GM18508 (cell line): ENCODE results near the gene ACP3.
A peak's percentile ranks its signal among the peaks of the same experiment; 100 is the strongest.

Source experiments
- ATAC-seq: cut with Tn5 transposase; IDR thresholded peaks from one replicate; pipeline ENCODE4 v1.9.1; 2021; ENCODE audit warnings: moderate number of reproducible peaks; ENCODE audit not compliant: insufficient read depth, unreplicated experiment

ACP3 gene

DNA sequence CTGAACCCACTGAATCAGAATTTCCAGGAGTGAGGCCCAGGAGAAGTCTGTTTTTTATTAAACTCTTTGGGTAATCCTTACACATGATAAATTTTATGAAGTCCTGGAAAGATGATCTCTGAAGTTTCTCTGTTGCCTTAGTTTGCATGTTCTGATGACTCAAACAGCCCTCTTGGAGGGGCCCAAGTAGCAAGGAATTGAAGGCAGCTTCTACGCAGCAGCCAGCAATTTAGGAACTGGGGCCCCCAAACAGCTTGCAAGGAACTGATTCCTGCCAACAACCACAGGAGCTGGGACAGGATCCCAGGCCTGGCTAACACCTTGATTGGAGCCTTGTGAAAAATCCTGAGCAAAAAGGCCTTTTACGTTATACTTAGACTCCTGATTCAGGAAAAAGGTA lies 5.4 kb upstream of the ACP3 start:
- no peak for ATAC-seq

- ATAC-seq: no peak
Observed at GRCh38 chr3:132315851-132316250, 1.4 kb upstream of the ACP3 start.

DNA sequence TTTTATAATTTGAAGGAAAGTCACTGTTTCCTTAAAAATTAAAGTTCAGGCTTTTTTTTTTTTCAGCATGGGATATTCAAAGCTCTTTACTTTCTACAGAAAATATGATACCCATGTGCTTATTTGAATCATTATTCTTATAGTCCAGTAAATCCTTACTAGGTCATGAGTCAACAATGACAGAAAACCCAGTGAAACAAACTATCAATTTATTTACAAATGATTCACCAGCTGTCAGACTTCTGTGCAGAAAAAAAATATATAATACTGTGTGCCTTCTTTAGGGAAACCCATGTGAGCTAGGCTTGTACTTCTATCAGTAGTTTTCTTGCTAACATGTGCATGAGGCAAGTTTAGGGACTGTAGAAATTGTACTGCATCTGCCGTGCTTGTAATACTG lies 1.2 kb downstream of the ACP3 start:
- no peak for ATAC-seq

- ATAC-seq: no peak
Observed at GRCh38 chr3:132321304-132321703, 4.1 kb downstream of the ACP3 start.

GRCh38 chr3:132325103-132325606 lies 7.9 kb downstream of the ACP3 start:
- no peak for ATAC-seq

DNA sequence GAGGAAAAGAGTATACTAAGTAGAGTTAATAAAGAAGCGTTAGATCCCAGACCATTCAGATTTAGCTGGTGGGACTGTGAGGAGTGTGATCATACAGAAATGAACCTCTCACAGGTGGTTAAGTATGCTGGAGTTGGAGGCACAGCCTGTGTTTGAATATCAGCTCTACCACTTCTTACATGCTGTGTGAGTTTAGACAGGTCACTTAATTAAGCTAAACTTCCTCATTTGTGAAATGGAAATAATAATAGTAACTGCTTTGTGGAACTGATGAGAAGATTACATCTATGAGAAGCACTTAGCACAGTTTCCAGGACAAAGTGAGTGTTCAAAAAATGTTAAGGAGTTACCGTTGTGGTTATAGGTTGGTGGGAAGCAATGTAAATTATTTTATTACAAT lies 8.4 kb downstream of the ACP3 start:
- no peak for ATAC-seq

DNA sequence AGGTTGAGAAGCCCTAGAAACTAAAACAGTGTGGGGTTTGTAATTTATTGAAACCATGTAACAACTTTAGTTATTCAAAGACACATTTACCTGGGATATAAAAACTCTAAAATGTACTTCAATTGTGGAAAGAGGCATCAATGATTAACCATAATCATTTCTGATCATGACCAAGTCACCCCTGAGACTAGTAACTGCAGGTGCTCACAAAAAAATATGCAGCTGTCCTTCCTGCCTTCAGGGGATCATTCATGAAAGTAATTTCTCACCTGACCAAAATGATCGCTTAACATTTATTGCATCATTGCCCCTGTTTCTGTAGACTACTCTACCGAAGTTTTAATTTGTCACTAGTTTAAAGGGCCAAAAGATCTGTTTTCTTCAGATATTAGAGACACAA lies 9.0 kb downstream of the ACP3 start:
- no peak for ATAC-seq

- no peak for ATAC-seq
Observed at GRCh38 chr3:132332082-132332481, 14.9 kb downstream of the ACP3 start.

DNA sequence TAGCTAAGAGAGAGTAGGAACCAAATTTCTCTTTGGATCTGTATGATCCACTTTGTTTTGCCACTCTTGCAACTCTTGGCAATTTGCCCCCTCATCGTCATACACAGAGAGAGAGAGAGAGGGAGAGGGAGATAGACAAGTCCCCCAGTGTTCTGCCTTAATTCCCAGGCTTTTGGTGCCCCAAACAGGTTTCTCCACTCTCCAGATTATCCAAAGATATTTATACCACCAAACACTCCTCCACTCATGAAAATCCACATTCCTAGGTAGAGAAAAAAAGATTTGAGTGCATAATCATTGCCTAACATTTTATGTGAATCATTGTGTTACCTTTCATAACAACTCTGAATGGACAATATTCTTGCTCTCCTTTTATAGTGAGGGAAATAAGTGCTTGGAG lies 15.3 kb downstream of the ACP3 start:
- no peak for ATAC-seq

- ATAC-seq: no peak
Observed at GRCh38 chr3:132341746-132342145, 24.5 kb downstream of the ACP3 start.

DNA sequence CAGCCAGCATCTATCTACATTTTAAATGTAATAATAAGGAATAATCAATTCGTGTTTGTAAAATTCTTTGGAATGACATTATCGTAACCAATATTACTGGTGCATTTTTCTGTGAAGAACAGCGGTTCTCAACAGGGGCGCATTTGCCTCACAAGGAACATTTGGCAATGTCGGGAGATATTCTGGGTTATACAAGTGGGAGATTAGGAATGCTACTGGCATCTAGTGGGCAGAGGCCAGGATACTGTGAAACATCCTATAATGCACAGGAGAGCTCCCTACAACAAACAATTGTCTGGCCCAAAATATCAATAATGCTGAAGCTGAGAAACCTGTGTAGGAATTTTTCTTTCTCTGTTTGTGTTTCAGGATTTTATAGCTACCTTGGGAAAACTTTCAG lies 25.0 kb downstream of the ACP3 start:
- no peak for ATAC-seq

DNA sequence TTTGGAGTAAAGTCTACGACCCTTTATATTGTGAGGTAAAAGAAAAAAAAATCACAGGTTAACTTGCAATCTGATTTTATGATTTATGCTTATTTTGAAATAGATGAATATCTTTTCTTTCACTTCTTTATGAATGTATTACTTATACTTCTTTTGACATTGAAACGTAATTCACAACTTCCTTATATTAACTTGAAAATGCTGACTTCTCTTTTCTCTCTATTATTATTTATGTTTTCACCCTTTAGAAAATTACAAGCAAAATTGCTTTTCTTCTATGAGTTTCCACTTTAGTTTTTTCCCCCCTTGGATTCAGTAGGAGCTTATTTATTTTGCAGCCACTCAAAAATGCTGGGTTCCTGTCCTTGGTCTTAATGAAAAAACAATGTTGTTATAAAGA lies 25.4 kb downstream of the ACP3 start:
- ATAC-seq: no peak

DNA sequence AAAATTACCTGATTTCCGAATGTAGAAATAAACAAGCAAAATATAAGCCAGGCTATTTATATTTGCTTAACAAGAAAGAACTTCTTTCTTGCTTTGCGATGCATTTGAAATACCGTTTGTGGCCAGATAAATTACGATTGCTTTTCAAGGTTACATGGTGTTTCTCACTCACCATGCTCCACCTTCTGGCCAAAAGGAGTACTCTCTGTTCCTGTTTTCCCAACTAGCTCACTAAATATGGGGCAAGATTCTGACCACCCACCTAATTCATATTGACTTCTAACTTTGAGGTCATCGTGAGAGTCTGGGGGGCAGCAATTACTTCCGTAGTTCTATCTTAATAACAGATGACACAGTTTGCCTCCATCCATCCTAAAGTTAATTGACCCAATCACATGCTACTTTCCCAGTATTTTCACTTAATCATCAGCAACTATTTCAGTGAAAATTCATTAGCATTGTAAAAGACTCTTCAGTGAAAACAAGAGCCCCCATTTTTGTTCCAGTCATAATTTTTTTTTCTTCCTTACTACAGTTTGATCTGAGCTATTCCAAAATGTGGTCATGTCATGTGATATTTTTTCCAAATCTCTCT lies 25.9 kb downstream of the ACP3 start:
- no peak for ATAC-seq

DNA sequence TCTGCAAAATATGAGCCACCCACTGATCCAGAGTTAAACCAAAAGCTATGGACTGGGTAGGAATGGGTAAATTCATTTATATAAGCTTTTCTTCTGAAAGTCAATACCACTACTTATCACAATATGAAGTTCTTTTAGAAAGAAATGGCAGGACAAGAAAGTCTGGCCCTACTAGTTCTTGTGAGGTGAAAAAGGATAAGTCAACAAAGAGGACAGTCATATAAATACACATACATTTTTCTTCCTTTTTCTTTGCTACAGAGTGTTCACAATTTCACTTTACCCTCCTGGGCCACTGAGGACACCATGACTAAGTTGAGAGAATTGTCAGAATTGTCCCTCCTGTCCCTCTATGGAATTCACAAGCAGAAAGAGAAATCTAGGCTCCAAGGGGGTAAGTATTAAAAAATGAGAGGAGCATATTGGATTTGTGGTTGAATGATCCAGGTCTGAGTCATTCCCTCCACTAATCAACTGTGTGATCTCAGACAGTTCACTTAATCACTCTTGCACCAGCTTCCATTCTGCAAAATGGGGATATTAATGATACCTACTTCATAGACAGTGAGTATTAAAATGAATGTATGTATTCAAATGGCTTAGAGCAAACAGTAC lies 27.6 kb downstream of the ACP3 start:
- no peak for ATAC-seq

DNA sequence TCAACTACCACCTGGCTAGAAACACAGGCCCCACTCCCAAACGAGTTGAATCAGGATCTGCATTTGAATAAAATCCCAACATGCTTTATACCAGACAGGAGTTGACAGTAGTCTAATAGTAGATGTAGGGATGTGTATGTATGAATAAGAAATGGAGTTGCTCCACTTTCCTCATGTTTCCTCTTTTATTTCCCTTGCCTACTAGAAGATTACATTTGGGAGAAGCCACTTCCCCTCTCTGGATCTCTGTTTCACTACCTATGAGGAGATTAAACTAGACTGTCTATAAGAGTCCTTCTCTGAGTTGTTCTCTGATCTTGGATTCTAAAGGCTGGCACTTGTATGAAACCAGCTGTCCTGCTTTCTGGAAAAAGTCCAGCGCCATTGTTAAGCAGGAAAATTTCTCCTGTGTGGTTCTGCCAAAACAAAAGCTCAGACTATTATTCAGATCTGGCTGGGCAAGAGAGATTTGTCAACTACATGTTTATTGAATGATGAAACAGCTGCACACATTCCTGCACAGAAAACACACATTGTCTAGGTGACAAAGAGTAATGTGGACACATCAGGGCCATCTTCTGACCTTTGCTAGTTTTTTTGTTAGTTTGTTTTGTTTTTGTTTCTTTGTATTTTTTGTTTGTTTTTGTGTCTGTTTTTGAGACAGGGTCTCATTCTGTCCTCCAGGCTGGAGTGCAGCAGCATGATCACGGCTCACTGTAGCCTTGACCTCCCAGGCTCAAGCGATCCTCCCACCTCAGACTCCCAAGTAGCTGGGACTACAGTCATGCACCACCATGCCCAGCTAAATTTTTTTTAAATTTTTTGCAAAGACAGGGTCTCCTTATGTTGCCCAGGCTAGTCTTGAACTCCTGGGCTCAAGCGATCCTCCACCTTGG lies 29.9 kb downstream of the ACP3 start:
- no peak for ATAC-seq

- no peak for ATAC-seq
Observed at GRCh38 chr3:132347811-132348210, 30.6 kb downstream of the ACP3 start.

DNA sequence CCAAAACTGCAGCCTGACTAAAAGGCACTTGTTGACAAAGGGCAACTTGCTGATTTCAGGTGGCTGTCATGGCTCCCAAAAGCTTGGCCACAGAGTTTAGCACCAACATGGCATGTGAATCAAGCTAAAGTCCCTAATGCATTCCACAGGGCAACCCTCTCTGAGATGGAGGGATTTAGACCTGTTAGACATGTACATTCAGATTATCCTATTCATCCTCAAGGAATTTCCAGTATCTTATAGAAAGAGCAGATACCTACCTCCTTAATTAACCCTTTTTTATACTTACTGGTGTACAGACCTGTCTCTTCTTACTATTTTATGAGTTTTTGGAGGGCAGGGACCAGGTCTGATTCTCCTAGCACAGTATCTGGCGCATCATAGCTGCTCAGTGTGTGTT lies 31.3 kb downstream of the ACP3 start:
- no peak for ATAC-seq

- no peak for ATAC-seq
Observed at GRCh38 chr3:132350814-132351213, 33.6 kb downstream of the ACP3 start.

DNA sequence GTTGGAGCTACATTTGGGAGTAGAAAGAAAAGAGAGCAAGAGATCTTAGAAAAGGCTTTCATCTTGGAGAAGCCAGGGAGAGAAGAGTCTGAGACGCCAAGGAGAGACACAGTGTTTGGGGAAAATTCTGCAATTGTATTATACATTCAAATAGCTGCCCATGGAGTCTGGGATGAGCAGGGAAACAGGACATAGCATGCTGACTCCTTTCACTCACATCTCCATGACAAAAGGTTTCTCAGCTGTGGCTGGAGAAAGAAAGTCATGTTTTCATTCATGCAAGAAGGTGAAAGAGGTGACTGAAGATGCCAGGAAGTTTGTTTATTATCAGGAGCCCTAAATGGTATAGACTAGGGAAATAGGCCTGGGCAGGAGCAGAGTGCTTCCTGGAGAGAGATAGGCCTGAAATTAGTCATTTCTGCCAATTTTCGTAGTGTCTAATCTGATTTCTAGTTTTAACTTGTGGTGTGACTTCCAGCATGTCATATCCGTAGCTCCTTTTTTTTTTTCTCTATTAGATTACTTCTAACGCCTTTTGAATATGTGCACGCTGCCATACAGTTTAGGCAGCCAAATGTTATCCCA lies 34.1 kb downstream of the ACP3 start:
- ATAC-seq: no peak

DNA sequence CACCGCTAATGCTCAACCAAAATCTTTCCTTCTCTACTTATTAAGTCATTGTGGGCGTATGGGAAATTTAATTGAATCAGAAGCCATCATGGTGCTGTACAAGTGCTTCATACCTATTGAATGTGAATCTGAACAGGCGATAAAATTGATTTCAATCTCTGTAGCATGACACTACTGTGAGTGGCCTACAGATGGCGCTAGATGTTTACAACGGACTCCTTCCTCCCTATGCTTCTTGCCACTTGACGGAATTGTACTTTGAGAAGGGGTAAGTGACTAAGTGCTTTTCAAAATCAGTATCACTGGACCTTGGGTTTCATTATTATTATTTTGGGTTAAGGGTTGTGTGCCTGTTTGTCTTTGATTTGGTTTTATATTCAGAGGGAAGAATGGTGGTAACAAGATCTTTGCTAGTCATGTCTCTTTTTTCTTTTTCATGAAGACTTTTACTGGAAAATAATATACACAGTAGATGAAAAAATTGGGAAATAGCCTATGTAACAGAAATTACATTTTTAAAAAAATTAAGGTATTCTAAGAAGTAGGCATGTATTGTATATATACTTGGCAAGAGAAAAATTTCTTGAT lies 35.4 kb downstream of the ACP3 start:
- ATAC-seq: peak; percentile 72
